Kidney glomerular epithelial cell (primary cell): Measurements from ENCODE around the gene FBLN2.

Experiments used
- DNase-seq: peaks from one replicate; lab custom pipeline; 2025; lab: John Stamatoyannopoulos, UW

Gene FBLN2

DNA sequence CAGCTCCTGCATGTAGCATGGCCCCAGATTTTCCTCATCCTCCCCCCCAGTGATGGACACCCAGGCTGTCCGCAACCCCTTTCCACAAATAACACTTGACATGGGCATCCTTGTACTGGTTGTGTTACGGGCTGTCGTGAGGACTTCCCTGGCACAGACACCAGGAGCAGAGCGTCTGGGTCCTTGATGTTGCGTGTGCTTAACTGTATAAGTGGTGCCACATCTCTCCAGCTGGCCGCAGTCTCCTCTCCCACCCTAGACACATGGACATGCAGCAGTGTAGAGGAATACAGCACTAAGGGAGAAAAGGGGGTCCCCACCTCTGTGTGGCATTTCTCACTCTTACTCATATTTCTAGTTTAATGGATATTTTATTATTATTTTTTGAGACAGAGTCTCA lies 56.6 kb downstream of the FBLN2 start:
- no peak for DNase-seq

DNA sequence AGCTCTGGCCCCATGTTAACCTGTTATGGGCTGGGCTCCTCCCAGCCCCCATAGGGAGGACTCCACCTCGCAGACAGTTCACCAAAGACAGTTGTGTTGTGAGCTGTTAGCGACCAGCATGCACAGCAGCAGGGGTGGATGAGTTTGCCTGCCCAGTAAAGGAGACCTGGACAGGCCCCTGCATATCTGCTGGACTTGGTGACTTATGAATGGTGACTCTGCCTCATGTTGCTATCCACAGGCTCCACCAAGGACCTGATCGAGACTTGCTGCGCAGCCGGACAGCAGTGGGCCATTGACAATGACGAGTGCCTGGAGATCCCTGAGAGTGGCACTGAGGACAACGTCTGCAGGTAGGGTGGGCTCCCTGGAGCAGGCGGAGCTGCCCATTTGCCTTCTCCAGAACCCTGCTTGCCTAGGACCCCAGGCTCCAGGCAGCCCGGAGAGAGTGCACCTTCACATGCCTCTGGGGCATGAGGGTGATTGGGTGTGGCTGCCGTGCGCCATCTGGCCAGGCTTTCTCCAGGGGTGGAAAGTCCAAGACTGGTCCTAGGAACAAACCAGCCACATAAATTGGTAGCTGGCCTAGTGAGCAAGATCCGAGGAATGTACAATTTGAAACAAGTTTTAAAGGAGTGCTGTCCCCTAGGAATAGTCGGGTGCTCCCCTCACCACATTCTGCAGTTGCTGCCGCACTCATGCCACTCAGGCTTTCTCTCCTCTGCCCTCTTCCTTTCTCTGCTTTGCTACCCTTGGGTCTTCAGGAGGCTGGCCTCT lies 59.1 kb downstream of the FBLN2 start:
- no peak for DNase-seq

DNA sequence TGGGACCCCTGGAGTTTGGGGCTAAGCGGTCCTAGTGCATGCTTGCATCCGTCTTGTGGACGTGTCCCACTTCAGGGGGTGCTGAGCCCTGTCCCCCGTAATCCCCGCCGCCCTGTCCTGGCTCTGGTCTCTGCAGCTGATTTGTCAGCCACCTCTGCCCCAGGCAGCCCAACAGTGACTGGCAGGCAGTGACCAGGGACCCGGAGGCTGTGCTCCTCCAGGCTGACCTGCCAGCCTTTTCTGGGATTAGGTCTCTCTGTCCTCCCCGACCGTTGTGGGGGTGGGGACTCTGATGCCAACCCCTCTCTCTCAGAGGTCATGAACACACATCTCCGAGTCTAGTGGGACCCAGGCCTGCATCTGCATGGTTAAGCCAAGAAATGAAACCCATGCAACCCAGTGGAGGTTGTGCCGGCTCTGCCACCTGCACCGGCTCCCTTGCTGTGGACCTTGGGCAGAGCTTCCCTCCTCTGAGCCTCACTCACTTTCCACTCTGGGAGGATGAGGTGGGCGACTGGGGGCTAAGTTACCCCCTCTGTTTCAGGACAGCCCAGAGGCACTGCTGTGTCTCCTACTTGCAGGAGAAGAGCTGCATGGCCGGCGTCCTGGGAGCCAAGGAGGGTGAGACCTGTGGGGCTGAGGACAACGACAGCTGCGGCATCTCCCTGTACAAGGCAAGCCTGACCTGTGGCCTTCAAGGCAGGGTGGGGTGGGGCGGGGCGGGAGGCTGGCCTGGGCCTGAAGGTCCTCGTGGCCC lies 60.2 kb downstream of the FBLN2 start:
- DNase-seq = no peak

DNA sequence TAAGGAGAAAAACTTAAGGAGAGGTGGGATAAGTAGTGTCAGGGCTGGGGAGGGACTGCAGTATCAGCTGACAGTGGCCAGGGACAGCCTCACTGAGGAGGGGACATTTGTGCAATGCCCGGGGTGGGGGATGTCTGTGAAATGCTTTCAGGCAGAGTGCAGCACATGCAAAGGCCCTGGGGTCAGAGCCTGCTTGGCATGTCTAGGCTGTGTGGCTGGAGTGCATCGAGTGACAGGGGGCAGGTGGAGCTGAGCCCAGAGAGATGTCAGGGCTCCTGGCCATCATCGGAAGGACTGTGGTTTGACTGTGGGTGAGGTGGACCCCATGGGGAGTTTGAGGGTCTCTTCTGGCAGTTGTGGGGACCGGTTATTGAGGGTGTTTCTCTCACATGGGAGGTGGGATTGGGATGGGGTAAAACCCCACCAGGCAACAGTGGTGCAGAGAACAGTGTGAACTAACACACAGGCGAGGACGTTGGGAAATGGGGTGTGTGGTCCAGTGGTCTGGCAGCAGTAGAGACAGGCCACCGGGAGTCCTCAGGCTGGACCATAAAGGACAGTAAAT lies 61.2 kb downstream of the FBLN2 start:
- no peak for DNase-seq

DNA sequence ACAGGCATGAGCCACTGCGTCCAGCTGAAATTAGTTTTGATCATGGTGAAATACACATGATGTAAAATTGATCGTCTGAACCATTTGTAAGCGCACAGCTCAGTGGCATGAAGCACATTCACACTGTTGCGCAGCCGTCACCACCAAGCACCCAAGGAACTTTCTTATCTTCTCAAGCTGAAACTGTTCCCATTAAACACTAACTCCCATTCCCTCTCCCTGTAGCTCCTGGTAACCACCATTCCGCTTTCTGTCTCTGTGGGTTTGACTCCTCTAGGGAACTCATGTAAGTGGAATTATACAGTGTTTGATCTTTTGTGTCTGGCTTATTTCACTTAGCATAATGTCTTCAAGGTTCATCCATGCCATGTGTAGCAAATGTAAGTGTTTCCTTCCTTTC lies 62.3 kb downstream of the FBLN2 start:
- no peak for DNase-seq

DNA sequence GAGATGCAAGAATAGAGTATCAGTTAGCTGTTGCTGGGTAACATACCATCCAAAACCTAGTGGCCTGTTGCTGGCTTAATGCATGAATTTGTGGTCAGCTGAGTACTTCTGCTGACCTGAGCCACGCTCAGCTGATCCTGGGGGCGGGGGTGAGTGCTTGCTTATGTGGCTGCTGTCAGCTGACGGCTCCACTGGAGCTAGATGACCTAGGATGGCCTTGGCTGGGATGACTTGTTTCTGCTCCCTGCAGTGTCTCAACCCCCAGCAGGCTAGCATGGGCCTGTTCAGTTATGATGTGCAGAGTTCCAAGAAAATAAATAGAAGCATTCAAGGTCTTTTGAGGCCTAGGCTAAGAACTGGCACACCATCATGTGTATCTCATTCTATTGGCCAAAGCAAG lies 63.9 kb downstream of the FBLN2 start:
- no peak for DNase-seq

DNA sequence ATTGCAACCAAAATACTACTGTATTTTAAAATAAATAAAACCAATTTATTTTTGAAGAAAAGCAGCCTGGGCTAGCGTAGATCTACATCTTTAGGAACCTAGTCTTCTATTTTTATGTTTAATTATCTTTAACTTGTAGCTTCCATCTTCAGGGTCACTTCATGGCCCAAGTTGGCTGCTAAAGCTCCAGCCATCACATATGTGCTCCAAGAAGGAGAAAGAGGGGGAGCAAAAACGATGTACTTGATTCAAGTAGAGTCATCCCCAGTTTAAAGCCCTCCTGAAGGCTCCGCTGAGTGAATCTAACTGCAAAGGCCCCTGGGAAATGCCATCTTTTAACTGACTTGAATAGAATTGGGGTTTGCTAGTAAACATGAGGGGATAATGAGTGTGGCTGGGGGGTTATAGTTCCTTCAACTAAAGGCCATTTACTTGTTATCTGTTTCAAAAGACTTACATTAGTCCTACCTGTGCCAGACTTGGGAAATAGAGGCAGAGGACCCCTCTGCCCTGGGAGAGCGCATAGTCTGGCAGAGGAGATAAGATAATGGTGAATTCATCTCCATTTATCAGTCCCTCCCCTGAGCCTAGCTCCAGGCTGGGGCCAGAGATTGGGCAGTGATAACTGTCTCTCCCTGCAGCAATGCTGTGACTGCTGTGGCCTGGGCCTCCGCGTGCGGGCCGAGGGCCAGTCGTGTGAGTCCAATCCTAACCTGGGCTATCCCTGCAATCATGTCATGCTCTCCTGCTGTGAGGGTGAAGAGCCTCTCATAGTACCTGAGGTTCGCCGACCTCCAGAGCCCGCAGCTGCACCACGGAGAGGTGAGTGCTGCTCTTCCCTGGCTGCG lies 64.6 kb downstream of the FBLN2 start:
- DNase-seq = no peak

DNA sequence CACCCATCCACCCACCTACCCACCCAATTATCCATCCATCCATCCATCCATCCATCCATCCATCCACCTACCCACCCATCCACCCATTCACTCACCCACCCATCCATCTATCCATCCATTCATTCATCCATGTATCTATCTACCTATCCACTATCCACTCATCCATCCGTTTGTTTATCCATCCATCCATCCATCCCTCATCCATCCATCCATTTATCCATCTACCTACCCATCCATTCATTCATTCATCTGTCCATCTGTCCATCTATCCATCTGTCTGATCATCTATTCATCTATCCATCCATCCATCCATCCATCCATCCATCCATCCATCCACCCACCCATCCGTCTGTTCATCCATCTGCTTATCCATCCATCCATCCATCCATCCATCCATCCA lies 65.7 kb downstream of the FBLN2 start:
- no peak for DNase-seq

DNA sequence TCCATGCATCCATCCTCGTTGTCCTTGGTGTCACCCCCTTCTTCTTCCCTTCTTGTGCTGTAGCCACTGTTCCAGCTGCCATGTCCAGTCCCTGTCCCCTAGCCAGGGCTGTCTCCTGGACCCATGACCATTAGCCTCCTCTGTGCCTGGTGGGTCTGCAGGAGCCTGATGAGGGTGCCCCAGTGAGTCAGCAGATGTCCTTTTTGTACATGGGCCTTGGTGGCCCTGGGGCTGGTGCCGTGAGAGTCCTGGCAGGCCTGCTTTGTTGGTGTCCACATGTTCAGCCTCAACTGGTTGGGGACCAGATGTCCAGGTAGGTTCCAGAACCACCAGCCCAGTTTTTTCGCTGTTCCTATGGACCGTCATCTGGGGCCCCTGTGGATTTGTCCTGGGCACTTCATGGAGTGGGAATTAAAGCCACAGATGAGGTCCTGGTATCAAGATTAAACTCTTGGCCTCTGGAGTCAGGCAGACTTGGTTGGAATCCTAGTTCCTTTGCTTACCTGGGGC lies 66.1 kb downstream of the FBLN2 start:
- no peak for DNase-seq

DNA sequence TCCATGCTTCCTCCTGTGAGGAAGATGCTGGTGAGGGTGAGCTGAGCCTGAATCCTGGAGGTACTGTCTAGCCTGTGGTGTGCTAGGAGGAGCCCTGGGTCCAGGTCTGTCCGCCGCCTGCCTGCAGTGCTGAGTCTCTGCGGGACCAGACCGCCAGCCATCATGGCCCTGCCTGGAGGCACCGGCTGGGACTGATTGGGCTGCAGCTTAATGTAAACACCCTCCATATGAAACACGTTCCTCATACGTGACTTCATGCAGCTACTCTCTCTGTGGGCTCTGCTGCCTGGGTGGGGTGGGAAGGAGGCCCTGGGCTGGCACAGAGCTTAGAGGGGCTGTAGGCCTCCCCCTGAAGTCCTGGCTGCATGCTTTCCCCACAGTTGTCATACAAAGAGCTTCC lies 67.4 kb downstream of the FBLN2 start:
- no peak for DNase-seq

DNA sequence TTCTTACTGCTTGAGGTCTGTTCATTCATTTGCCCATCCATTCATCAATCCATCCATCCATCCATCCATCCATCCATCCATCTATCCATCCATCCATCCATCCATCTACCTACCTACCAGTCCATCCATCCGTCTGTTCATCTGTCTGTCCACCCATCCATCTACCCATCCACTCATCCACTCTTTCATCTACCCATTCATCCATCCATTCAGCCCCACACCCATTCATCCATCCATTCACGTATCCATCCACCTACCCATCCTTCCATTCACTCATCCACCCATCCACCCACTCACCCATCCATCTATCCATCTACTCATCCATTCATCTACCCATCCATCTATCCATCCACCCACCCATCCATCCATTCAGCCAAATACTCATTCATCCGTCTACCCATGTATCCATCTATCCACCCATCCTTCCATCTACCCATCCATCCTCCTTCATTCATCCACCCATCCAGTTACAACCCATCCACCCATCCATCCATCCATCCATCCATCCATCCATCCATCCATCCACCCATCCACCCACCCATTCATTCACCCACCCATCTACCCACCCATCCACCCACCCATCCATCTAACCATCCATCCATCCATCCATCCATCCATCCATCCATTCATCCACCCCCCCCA lies 68.3 kb downstream of the FBLN2 start:
- no peak for DNase-seq

DNA sequence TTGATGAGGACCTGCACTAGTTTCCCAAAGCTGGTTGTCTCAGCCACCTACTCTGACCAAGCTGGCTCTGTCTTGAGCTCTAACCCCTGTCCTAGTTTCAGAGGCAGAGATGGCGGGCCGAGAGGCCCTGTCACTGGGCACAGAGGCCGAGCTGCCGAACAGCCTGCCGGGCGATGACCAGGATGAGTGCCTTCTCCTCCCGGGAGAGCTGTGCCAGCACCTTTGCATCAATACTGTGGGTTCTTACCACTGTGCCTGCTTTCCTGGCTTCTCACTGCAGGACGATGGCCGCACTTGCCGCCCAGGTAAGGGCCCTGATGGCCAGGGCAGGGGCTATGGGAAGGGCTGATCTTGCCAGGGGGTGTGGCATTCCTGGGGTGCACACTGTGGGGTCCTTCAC lies 69.1 kb downstream of the FBLN2 start:
- DNase-seq = no peak

DNA sequence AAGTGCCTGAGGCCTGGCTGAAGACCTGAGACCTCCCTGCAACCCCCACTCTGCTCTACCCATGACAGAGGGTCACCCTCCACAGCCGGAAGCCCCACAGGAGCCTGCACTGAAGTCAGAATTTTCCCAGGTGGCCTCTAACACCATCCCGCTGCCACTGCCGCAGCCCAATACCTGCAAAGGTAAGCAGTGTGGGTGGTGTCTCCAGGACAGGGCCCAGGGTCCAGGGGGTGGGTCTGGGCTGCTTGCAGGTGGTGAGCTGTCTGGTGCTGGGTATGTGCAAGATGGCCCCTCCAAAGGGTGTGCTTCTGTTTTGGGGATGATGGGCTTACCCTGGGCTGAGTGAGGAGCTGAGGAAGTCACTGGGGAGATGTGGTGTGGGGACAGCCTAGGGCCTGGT lies 69.9 kb downstream of the FBLN2 start:
- no peak for DNase-seq

DNA sequence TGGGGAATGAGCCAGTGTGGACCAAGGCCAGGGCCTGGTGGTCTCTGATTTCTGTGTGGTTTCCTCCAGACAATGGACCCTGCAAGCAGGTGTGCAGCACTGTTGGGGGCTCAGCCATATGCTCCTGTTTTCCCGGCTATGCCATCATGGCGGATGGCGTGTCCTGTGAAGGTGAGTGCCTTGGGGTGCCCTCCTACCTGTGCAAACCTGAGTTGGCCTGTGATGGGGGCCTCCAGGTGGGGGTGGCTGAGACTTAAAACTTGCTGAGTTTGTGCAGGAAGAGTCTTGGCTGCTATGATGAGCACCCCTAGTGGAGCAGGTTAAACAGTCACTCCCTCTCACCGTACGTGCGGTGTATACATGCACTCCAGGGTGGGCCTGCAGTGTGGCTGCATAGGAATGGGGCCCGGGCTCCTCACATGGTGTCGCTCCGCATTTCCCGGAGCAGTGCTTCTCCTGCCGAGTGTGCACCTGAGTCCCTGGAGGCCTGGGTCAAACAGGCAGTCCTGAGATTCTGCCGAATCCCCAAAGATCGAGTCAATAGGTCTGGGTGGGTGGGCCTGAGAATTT lies 70.8 kb downstream of the FBLN2 start:
- no peak for DNase-seq

DNA sequence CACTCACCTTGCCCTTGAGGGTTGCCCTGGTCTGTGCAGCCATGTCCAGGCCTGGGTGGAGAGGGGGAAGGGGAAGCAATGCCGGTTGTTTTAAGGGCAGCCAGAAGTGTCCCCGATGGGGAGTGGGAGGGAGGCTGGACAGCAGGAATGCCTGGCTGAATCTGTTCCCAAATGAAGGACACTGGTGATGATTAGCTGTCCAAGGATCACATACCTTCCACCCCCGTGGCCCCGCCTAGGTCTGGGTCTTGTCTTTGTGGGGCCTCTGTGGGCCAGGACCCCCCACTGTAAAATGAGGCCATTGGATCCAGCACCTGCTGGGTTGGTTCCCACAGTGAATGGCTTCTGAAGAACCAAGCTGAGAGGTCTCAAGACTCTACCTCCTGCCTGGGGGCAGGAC lies 71.4 kb downstream of the FBLN2 start:
- no peak for DNase-seq

DNA sequence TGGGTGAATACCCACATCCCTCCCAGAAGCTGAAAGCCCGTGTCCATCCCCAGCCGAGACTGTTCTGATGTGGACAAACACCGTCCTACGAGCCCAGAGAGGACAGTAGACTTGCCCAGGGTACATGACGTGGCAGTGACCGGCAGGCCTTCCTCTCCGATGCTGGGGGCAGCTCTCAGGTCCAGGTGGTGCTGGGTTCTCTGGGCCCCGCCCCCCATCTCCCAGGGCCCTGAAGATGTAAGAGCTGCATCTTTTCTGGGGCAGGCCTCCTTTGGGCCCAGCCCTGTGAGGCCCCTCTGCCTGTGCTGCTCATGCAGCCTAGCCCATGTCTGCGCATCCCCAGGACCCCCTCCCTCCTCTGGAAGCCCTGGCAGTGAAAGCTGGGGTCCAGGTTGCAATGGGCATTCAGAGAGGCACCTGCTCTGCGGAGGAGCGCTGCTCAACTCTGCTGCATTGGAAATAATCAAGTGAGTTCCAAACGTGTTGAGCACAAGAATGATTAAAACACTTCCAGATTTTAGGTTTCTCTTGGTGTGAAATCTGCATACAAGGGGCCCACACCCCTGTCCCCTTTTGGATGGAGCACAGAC lies 71.9 kb downstream of the FBLN2 start:
- no peak for DNase-seq

DNA sequence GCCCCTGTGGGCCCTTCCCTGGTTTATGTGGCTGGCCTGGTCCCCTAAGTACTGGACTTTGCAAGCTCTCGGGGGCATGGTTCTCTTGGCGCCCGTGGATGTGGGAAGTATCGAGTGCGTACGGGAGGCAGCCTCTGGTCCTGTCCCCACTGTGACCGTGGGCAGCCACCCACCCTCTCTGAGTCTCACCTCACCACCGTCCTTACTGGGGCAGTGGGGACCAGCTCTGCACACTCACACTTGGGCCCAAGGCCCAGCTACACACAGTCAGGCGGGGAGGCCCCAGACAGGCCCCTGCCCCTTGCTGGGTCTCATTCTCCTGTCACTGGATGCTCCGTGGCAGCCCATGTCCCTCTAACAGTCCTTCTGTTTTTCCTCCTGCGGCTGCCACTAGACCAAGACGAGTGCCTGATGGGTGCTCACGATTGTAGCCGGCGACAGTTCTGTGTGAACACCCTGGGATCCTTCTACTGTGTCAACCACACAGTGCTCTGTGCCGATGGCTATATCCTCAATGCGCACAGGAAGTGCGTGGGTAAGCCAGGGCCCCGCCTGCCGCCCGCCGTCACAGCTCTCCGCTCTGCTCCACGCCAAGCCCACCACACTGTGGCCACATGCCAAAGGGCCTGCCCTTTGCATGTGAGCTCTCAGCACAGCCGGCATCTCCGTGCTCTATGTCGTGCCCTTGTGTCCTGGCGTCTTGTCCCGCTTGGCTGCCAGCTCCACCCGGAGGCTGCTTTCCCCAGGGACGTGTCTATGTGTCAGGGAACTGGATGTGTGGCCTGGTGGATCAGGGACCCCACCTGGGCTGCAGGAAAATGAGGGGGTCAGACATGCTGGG lies 72.7 kb downstream of the FBLN2 start:
- DNase-seq = no peak

DNA sequence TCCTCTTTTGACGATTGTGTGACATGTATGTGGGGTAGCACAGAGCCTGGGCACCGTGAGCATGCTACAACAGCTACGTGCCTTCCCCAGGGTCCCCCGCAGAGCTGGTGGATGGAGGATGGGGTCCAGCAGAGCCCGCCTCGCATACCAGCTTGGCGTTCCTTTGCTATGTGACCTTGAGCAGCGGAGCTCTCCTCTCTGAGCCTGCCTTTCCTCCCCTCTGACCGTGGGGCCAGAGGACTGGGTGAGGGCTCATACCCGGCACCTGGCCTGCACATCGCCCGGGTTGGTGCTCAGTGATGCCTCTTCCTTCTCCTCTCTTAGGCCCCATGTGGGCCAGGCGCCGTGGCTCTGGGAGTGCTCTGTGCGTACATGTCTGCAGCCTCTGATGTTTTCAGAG lies 73.4 kb downstream of the FBLN2 start:
- no peak for DNase-seq

DNA sequence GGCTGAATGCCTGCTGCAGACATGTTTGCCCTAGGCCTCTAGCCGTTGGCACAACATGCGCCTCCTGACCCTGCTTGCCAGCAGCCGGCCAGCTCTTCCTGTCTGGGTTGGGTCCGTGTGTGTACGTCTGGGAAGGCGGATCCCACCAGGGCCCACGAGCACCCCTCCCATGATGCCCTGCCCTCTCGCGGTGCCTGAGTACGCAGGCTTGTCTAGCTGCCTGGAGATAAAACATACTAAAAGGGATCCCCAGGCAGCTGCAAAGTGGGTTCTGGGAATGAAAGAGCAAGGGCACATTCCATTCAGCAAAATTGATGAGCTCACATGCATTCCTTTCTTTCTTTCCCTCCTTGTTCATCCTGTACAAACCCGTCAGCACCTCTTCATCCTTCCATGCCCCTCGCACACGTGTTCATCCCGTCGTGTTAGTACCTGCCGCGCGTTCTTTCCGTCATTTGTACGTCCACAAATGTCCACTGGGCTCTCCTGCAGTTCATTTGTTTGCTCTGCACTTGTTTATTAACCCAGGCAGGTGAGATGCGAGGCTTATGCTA lies 74.3 kb downstream of the FBLN2 start:
- no peak for DNase-seq

DNA sequence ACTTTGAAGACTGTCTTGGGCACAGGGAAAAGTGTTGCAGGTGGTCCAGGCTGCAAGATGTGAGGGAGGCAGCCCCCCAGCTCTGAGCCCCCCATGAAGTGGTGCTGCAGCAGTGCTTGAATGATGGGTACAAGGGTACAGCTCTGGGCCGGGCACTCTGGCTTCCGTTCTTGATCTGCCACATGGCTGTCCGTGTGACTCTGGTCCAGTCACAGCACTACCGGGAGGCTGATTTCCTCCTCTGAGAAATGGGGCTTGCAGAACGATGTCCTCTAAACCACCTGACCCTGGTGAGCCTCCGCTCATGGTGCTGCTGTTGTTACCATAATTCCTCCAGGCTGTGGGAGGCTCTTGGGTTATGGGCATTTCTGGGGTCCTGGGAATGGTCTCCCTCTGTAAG lies 75.1 kb downstream of the FBLN2 start:
- no peak for DNase-seq
